Measurements from ENCODE around the gene CPZ.

CPZ gene

GRCh38 chr4:8639777-8640720, 47.5 kb downstream of the CPZ start:
- no peak for DNase-seq (ENCODE audit: low spot score)

- no peak for DNase-seq (ENCODE audit: low spot score)
Observed at GRCh38 chr4:8640816-8641215, 48.3 kb downstream of the CPZ start.

- DNase-seq (ENCODE audit: low spot score), result no peak
Observed at GRCh38 chr4:8641256-8641655, 48.7 kb downstream of the CPZ start.

- no peak for DNase-seq (ENCODE audit: low spot score)
Observed at GRCh38 chr4:8641931-8642650, 49.5 kb downstream of the CPZ start.

- no peak for DNase-seq (ENCODE audit: low spot score)
Observed at GRCh38 chr4:8642651-8643321, 50.2 kb downstream of the CPZ start.

GRCh38 chr4:8643441-8643840, 50.9 kb downstream of the CPZ start:
- DNase-seq (ENCODE audit: low spot score), result no peak

- DNase-seq (ENCODE audit: low spot score), result no peak
Observed at GRCh38 chr4:8643986-8644385, 51.4 kb downstream of the CPZ start.

- no peak for DNase-seq (ENCODE audit: low spot score)
Observed at GRCh38 chr4:8644461-8644891, 51.9 kb downstream of the CPZ start.

GRCh38 chr4:8644966-8645752, 52.6 kb downstream of the CPZ start:
- DNase-seq (ENCODE audit: low spot score), result no peak

GRCh38 chr4:8645753-8646124, 53.2 kb downstream of the CPZ start:
- DNase-seq (ENCODE audit: low spot score), result no peak

- no peak for DNase-seq (ENCODE audit: low spot score)
Observed at GRCh38 chr4:8646296-8647093, 53.9 kb downstream of the CPZ start.

- DNase-seq (ENCODE audit: low spot score), result no peak
Observed at GRCh38 chr4:8647094-8647570, 54.6 kb downstream of the CPZ start.

- no peak for DNase-seq (ENCODE audit: low spot score)
Observed at GRCh38 chr4:8647626-8648025, 55.1 kb downstream of the CPZ start.

GRCh38 chr4:8648296-8648695, 55.7 kb downstream of the CPZ start:
- DNase-seq (ENCODE audit: low spot score), result no peak

- no peak for DNase-seq (ENCODE audit: low spot score)
Observed at GRCh38 chr4:8648816-8649630, 56.5 kb downstream of the CPZ start.

- DNase-seq (ENCODE audit: low spot score), result no peak
Observed at GRCh38 chr4:8649631-8650361, 57.2 kb downstream of the CPZ start.

- no peak for DNase-seq (ENCODE audit: low spot score)
Observed at GRCh38 chr4:8651661-8652180, 59.2 kb downstream of the CPZ start.

GRCh38 chr4:8652181-8653078, 59.9 kb downstream of the CPZ start:
- no peak for DNase-seq (ENCODE audit: low spot score)
